SK-N-SH (cell line): Measurements from ENCODE around the gene MEF2D.

Experiments used
- EZH2phosphoT487 ChIP-seq: fragments of 200-600 bp; sonication (generic); IDR thresholded peaks from 2 replicates; pipeline ENCODE4 v1.6.1; 2017; ENCODE audit warnings: low read depth, mixed run types, mild to moderate bottlenecking, antibody characterized with exemption, moderate library complexity, borderline replicate concordance
- JUND ChIP-seq: IDR thresholded peaks from 2 replicates; pipeline ENCODE4 v1.4.0; 2012
- MXI1 ChIP-seq: IDR thresholded peaks from 2 replicates; pipeline ENCODE4 v1.6.1; 2012; ENCODE audit warnings: mild to moderate bottlenecking, low read depth, low read length, improper control_type of control experiment
- NFIC ChIP-seq: IDR thresholded peaks from 2 replicates; pipeline ENCODE4 v1.4.0; 2012; ENCODE audit warnings: borderline replicate concordance
- POLR2AphosphoS5 ChIP-seq: IDR thresholded peaks from 2 replicates; pipeline ENCODE4 v1.6.1; 2012; ENCODE audit warnings: low read depth, low read length
- SMC3 ChIP-seq: IDR thresholded peaks from 2 replicates; pipeline ENCODE4 v1.6.1; 2012; ENCODE audit warnings: low read depth, low read length, improper control_type of control experiment
- TAF1 ChIP-seq: IDR thresholded peaks from 2 replicates; pipeline ENCODE4 v1.6.1; 2012; ENCODE audit warnings: low read depth, mild to moderate bottlenecking, low read length, moderate library complexity, borderline replicate concordance
- YY1 ChIP-seq: IDR thresholded peaks from 2 replicates; pipeline ENCODE4 v1.4.0; 2012; ENCODE audit warnings: low read depth, mild to moderate bottlenecking
- TF ChIP-seq, protein P1 (sequence below): fragments of 200-600 bp; sonication (generic); IDR thresholded peaks from 2 replicates; pipeline ENCODE4 v1.6.1; 2017; ENCODE audit warnings: antibody characterized with exemption, mild to moderate bottlenecking, moderate library complexity
- TF ChIP-seq, protein P2 (sequence below): fragments of 150-350 bp; IDR thresholded peaks from 2 replicates; pipeline ENCODE4 v1.6.1; 2017; ENCODE audit warnings: antibody characterized with exemption, low read length, low read depth, borderline replicate concordance
- TF ChIP-seq, protein P3 (sequence below): IDR thresholded peaks from 2 replicates; pipeline ENCODE4 v1.6.1; 2012; ENCODE audit warnings: mild to moderate bottlenecking, low read depth, low read length, moderate library complexity

DNA sequence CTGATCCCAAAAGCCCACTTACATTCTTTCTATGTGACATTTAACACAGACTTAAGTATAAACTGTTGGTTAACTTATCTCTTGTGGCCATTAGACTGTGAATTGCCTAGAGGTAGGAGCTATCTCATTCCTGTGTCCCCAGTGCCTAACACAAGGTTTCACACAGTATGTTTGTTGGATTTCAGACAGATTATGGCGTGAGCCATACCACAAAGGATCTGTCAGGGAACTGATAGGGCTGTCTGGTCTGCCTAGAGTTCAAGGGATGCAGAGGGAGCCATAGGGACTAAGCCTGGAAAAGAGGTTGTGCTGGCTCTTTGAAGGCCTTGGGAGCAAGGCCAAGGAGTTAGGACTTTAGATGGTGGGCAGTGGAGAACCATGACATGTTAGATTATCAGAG lies 40.0 kb downstream of the MEF2D start:
- TF ChIP-seq, protein P1, sequence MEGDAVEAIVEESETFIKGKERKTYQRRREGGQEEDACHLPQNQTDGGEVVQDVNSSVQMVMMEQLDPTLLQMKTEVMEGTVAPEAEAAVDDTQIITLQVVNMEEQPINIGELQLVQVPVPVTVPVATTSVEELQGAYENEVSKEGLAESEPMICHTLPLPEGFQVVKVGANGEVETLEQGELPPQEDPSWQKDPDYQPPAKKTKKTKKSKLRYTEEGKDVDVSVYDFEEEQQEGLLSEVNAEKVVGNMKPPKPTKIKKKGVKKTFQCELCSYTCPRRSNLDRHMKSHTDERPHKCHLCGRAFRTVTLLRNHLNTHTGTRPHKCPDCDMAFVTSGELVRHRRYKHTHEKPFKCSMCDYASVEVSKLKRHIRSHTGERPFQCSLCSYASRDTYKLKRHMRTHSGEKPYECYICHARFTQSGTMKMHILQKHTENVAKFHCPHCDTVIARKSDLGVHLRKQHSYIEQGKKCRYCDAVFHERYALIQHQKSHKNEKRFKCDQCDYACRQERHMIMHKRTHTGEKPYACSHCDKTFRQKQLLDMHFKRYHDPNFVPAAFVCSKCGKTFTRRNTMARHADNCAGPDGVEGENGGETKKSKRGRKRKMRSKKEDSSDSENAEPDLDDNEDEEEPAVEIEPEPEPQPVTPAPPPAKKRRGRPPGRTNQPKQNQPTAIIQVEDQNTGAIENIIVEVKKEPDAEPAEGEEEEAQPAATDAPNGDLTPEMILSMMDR = no peak
- TF ChIP-seq EZH2phosphoT487 (no peak), YY1 (no peak), JUND (no peak), POLR2AphosphoS5 (no peak), MXI1 (no peak), SMC3 (no peak), NFIC (no peak), TAF1 (no peak)
- TF ChIP-seq, protein P2, sequence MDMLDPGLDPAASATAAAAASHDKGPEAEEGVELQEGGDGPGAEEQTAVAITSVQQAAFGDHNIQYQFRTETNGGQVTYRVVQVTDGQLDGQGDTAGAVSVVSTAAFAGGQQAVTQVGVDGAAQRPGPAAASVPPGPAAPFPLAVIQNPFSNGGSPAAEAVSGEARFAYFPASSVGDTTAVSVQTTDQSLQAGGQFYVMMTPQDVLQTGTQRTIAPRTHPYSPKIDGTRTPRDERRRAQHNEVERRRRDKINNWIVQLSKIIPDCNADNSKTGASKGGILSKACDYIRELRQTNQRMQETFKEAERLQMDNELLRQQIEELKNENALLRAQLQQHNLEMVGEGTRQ = no peak
- TF ChIP-seq, protein P3, sequence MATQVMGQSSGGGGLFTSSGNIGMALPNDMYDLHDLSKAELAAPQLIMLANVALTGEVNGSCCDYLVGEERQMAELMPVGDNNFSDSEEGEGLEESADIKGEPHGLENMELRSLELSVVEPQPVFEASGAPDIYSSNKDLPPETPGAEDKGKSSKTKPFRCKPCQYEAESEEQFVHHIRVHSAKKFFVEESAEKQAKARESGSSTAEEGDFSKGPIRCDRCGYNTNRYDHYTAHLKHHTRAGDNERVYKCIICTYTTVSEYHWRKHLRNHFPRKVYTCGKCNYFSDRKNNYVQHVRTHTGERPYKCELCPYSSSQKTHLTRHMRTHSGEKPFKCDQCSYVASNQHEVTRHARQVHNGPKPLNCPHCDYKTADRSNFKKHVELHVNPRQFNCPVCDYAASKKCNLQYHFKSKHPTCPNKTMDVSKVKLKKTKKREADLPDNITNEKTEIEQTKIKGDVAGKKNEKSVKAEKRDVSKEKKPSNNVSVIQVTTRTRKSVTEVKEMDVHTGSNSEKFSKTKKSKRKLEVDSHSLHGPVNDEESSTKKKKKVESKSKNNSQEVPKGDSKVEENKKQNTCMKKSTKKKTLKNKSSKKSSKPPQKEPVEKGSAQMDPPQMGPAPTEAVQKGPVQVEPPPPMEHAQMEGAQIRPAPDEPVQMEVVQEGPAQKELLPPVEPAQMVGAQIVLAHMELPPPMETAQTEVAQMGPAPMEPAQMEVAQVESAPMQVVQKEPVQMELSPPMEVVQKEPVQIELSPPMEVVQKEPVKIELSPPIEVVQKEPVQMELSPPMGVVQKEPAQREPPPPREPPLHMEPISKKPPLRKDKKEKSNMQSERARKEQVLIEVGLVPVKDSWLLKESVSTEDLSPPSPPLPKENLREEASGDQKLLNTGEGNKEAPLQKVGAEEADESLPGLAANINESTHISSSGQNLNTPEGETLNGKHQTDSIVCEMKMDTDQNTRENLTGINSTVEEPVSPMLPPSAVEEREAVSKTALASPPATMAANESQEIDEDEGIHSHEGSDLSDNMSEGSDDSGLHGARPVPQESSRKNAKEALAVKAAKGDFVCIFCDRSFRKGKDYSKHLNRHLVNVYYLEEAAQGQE = no peak
